ENCODE results near the gene CP.

DNA sequence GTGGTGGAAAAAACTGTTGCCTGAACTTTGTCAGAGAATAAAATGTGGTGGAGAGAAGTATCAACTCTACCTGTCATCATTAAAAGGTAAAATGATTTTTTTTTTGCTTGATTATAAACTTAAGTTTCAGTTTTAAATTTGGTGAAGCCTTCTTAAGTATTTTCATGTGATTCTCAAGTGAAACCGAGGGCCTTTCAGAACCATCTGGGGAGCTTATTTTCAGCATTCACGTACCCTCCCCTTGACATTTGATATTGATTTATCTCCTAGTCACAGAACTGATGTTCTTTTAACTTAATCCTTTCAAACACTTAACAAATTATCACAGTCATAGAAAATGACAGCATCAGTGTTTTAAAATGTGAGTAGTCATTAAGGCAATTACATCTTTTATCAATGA lies 53.7 kb downstream of the CP start:
- TF ChIP-seq, protein P1, sequence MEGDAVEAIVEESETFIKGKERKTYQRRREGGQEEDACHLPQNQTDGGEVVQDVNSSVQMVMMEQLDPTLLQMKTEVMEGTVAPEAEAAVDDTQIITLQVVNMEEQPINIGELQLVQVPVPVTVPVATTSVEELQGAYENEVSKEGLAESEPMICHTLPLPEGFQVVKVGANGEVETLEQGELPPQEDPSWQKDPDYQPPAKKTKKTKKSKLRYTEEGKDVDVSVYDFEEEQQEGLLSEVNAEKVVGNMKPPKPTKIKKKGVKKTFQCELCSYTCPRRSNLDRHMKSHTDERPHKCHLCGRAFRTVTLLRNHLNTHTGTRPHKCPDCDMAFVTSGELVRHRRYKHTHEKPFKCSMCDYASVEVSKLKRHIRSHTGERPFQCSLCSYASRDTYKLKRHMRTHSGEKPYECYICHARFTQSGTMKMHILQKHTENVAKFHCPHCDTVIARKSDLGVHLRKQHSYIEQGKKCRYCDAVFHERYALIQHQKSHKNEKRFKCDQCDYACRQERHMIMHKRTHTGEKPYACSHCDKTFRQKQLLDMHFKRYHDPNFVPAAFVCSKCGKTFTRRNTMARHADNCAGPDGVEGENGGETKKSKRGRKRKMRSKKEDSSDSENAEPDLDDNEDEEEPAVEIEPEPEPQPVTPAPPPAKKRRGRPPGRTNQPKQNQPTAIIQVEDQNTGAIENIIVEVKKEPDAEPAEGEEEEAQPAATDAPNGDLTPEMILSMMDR (IDR thresholded peaks at IDR 0.05) = no peak
- no peak for TF ChIP-seq POLR2A (IDR thresholded peaks at IDR 0.05)

All from lower leg skin (tissue), 3 donors.